HG03558 (cell line): ENCODE results near the gene CMTM1.

Experiments used
- ATAC-seq: cut with Tn5 transposase; IDR thresholded peaks from one replicate; pipeline ENCODE4 v1.9.1; 2021; ENCODE audit warnings: moderate number of reproducible peaks; ENCODE audit not compliant: unreplicated experiment; ENCODE audit errors: extremely low read depth

CMTM1 gene, protein sequence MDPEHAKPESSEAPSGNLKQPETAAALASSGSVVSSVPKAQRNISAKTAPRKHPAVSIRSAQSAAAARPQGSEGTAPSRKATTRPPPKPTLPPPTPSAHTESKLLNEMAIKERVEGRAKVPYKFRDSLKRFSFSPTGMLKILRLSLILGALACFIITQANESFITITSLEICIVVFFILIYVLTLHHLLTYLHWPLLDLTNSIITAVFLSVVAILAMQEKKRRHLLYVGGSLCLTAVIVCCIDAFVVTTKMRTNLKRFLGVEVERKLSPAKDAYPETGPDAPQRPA

GRCh38 chr16:66566051-66566901, at the start of gene CMTM1:
Gene CMTM1 (plus strand): TSS chr16:66566439. CDS start chr16:66566514, 75 bp downstream.
- no peak for ATAC-seq

- no peak for ATAC-seq
Measured at GRCh38 chr16:66516509-66516807, 49.8 kb upstream of the CMTM1 start.

DNA sequence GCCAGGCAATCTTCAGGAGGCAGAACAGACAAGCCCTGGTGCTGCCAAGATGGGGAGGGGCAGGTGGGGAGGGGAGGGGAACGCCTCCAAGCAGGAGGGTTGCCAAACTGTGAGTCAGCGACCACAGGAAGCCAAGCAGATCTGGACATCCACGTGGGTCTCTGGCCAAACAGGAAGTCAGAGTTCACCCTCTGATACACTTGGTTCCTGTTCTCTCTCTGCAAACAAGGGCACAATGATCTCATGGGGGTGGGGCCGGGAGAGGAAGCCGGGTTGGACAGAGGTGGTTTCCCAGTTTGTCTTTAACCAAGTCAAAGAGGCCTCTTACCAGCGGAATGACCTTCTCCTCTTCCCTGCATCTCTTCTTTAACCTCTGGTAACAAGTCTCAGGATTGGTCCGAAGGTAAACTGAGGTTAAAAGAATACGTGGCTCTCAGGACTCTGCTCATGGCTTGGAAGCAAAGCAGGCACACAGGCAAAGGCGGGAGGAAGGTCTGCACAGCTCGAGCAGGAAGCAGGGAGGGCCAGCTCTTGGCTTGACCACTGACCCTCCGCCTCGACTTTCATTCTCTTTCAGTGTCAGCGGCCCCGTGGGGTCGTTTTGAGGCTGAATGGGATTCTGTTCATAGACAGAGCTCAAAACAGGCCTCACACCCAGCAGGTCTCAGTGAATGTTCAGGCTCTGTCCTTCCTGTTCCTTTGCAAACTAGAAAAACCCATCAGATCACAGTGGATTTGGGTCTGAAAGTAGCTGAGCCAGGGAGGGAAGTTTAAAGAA, 49.2 kb upstream of the CMTM1 start:
- ATAC-seq: peak; percentile 88

- no peak for ATAC-seq
Measured at GRCh38 chr16:66517586-66518263, 48.5 kb upstream of the CMTM1 start.

DNA sequence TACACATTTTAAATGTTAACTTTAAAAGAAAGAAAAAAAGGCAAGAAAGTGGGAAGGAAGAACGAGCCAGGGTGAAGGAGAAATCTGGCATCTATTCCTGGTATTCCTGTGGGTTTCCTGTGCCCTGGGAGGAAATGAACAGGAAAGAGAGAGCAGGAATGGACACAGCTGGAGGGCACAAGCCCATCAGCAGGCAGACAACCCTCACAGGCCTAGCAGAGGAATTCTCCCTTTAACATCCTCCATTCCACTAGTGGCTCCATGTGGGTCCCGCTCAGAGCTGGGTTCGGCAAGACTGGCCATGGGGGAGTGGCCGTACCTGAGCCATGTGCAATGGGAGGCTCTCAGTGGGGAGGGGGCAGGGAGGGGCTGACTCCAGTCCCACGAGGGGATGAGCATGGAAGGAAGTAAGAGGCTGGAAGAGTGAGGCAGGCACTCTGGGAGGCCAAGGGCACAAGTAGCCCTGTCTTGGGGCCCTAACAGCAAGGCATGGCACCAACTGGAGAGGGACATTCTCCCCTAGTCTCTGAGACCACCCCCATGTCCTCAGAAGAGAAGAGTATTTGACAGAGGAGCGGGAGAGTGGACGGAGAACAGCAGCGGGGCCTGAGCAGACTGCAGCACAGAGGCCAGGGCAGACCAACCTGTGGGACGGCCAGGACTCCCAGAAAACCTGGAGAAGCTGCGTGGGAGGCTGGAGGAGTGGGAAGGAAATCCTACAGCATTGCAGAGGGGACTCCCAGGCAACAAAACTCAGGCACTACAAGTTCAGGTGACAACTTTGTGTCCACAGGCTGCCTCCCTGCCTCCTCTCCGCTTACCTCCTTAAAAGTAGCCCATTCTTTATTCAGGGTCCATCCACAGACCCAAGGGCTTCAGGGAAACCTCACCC, 46.5 kb upstream of the CMTM1 start:
- ATAC-seq: no peak

- ATAC-seq: no peak
Measured at GRCh38 chr16:66520406-66521170, 45.7 kb upstream of the CMTM1 start.

DNA sequence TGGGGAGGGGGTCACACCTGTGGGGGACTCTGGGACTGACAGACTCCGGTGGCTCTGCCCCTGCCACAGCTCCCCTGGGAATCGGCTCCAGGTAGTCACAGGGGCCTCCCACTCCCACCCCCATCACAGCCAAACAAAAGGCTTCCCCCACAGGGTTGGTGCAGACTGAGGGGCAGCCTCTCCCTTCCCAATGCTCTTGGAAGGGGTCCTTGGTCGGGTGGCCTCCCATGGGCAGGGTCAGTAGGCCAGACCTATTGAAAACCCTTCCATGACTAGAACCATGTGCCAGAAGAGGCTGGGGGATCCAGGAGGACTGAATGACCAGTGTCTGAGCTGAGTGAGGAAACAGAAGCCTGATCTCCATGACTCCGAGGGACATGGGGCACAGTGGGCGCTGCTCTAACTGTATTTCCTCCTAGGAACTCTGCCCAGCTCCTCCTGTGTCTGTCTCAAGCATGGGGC, 45.0 kb upstream of the CMTM1 start:
- no peak for ATAC-seq

DNA sequence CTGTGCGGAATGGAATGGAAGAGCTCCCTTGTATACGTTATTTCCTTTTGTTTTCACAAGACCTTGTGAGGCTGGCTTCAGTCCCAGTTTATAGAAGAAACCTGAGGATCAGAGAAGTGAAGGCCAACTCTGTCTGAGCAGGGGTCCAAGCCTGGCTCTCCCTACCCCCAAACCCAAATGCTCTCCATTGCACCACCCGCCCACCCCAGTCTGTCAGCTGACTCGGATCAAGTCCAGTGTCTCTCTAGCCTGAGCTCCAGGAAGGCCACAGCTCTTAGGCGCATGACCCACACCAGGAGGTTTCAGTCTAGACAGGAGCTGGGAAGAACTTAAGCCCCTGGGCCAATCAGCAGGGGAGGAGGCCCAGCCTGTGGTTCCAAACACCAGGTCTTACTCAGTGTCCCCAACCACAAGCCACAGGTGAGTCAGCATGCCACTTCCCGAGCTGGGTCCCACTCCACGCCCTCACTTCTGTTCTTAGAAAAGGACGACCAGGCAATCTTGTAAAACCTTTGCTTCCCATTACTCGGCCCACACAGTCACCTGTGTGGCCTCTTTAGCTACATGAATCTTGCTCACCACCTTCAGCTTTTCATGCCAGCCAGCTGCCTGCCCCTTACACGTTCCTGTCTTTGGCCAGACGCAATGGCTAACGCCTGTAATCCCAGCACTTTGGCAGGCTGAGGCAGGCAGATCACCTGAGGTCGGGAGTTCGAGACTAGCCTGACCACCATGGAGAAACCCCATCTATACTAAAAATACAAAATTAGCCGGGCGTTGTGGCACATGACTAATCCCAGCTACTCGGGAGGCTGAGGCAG, 44.1 kb upstream of the CMTM1 start:
- no peak for ATAC-seq

- ATAC-seq: no peak
Measured at GRCh38 chr16:66522816-66523590, 43.2 kb upstream of the CMTM1 start.

DNA sequence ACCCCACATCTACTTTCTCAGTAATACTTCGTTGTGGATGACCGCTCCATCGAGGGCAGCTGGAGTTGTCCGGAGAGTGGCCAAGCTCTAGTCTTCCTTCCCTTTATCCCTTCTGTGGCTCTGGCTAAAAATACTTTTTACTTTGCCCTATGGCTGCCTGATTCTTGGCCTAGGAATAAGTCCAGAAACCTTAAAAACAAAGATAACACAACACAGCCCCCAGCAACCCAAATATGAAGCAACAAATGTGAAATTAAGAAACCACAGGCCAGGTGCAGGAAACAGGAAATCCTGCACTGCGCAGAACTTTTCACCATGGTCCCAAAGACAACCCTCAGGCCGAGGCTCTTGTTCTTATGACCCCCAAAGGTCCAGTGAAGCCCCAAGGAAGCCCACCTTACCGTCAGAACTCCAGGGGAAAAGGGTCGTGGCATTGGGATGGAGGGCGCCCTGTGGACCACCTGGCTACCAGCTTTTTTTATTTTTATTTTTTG, 42.3 kb upstream of the CMTM1 start:
- no peak for ATAC-seq

- ATAC-seq: no peak
Measured at GRCh38 chr16:66524601-66525164, 41.6 kb upstream of the CMTM1 start.

GRCh38 chr16:66525396-66526180, 40.7 kb upstream of the CMTM1 start:
- no peak for ATAC-seq

DNA sequence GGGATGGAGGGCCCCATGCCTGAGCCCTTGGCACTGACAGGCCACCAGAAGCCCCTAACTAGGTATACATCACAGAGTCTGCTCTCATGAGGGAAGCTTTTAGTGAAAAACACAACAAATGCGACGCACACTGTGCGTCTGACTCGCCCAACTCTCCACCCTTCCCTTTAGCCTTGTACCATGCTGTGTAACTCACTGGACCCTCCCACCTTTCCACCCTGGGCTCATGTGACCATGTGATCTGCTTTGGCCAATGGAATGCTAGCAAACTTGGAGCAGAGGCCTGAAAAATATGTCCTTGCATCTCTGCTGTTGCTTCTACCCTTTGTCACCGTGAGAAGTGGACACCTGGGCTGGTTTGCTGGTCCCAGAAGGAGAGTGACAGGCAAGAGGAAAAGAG, 37.9 kb upstream of the CMTM1 start:
- no peak for ATAC-seq

- no peak for ATAC-seq
Measured at GRCh38 chr16:66529475-66529874, 36.8 kb upstream of the CMTM1 start.

- no peak for ATAC-seq
Measured at GRCh38 chr16:66534376-66534799, 31.9 kb upstream of the CMTM1 start.

DNA sequence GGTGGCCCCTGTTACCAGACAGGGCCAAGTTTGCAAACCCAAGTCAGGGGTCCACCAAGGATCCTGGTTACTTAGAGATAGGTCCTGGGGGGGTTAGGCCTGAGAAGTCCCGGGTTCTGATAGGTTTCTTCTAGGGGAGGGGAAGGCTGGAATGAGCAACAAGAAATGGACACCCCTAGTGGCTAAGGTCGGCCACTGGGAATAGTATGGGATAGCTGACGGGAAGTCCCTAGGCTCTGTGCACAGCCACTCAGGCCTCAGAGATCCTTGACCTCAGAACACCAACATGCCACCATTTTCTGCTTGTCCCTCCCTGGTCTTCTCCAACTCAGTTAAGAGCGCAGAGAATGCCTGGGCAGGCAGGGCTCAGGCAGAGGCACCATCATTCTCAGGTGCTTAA, 29.7 kb upstream of the CMTM1 start:
- no peak for ATAC-seq
